Dermis blood vessel endothelial cell (primary cell): Measurements from ENCODE around the gene FAM229B. TPM values are rescaled to one million over a fixed set of nuclear protein-coding genes. Genes with fewer than 3 reads are reported as not detected.
"Not testable (repeated sequence)": the region's sequence is repeated elsewhere in the genome, so short reads cannot be mapped to it uniquely, and the experiment has no call there.

Source experiments
- DNase-seq: peaks from one replicate; pipeline ENCODE4 v3.0.0; 2010
- total RNA-seq: library from RNA; depleted of rRNA; stranded (reverse); fragments of >200 nt; gene quantifications from 2 replicates; pipeline ENCODE4 v1.2.3, GENCODE V29; 2014

Gene FAM229B
- total RNA-seq, 1 donor from 2014 or later = 10.4 TPM

- no peak for DNase-seq
Observed at GRCh38 chr6:112065426-112065986, 21.9 kb upstream of the FAM229B start.

DNA sequence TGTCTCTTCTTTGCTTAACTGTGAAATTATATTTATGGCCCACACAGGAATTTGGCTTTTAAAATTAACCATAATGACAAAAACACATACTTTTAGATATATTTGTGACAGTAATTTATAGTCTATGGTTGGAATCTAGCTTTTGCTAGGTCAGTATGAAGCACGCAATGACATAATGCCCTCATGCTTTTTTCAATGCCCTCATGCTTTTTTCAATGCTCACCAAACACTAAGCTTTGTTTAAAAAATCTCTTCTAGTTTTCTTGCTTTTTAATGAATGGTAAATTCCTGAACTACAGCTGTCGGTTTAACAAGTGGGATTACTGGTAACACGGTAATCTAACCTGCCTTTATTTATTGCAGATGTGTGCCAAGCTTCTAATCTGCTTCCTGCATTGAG, 20.8 kb upstream of the FAM229B start:
- no peak for DNase-seq

- DNase-seq = no peak
Observed at GRCh38 chr6:112081569-112081968, 5.8 kb upstream of the FAM229B start.

- no peak for DNase-seq
Observed at GRCh38 chr6:112085286-112086065, 1.9 kb upstream of the FAM229B start.

DNA sequence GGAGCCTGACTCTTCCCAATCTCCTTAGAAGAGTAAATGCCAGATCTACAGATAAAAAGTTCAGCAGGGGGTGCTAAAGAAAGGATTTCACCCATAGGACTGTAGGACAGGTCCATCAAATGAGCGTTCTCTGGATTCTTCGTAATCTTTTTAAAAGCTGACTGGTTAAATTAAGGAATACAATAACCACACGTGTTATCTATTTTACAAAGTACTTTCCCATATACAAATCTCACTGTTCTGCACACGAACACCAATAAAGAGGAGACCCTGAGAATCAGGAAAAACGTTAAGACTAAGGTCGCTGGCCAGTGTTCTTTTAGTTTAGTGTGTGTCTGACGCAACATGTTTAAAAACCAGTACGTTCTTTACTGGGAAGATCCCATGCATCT, 651 bp upstream of the FAM229B start:
- DNase-seq = peak; percentile 66

DNA sequence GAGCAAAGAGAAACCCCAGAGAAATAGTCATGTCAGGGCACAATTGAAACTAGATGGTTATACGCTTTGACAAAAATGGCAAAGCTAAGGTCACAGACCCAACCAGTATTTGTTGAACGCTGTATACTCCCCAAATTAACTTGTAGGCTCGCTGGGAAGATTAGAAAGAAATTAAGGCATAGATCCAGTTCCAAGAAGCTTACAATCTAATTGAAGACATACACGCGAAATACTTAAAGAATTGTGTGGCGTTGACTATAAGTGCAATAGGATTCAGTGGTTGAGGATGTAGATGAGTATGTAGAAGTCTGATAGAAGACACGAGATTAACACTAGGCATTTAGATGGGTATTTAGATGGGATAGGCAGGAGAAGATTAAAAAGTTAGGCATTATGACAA, 525 bp downstream of the FAM229B start:
- no peak for DNase-seq

DNA sequence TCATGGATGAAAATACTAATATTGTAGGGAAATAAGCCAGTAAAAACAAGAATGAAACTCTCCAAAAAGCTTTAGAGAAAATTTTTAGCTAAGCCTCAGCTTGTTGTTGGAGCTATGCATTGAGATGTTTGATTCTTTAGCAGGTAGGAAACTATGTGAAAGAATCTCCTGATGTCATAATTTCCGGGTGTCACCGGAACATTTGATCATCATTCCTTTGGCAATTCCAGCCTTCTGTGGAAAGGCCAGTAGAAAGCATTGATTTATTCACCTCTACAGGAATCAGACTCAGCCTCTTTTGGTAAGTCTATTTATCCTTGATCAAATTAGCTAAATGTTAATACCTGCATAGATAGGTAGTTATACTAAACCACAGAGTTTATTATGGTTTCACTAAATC, 9.5 kb downstream of the FAM229B start:
- DNase-seq = no peak

- DNase-seq = no peak
Observed at GRCh38 chr6:112100561-112100960, 13.2 kb downstream of the FAM229B start.

DNA sequence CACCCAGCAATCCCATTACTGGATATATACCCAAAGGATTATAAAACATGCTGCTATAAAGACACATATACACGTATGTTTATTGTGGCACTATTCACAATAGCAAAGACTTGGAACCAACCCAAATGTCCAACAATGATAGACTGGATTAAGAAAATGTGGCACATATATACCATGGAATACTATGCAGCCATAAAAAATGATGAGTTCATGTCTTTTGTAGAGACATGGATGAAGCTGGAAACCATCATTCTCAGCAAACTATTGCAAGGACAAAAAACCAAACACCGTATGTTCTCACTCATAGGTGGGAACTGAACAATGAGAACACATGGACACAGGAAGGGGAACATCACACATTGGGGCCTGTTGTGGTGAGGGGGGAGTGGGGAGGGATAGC, 18.6 kb downstream of the FAM229B start:
- DNase-seq = not testable (repeated sequence)

DNA sequence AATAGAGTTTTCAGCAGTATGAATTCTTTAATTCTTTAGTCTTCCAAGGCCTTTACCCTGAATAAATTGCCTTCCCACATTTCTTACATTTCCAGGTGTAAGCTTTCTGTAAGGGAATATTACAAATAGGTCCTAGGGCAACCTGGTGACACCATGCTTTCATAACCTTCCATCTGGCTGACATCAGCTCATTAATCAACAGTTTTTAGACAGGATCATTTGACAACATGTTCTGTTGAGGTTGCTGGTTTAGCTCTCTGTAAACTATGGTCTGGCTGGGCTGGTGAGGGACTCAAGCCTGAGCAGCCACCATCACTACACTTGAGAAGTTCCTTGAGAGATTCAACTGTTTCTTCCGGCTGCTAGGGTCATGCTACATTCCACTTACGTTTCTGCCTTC, 19.2 kb downstream of the FAM229B start:
- no peak for DNase-seq

DNA sequence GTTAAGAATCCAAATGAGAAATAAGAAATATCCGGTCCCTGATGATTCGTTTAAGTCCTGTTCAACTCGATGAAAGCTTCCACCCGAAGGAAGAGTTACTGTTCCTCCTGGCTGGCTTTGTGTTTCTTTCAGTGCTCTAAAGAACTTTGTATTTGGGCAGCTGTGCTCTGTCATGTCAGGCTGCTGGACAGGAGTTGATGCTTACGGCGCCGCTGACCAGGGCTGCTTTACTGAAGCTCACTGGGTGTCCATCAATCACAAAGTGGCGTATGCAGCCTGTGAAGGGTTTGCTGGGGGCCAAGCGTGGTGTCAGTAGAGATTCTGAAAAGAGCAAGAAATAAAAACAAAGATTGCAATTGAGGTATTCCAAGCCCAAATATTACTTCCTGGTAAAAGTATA, 21.9 kb downstream of the FAM229B start:
- DNase-seq = no peak

- DNase-seq = no peak
Observed at GRCh38 chr6:112113431-112113830, 26.0 kb downstream of the FAM229B start.

- DNase-seq = no peak
Observed at GRCh38 chr6:112113918-112114317, 26.5 kb downstream of the FAM229B start.

GRCh38 chr6:112114577-112115223, 27.3 kb downstream of the FAM229B start:
- DNase-seq = no peak

DNA sequence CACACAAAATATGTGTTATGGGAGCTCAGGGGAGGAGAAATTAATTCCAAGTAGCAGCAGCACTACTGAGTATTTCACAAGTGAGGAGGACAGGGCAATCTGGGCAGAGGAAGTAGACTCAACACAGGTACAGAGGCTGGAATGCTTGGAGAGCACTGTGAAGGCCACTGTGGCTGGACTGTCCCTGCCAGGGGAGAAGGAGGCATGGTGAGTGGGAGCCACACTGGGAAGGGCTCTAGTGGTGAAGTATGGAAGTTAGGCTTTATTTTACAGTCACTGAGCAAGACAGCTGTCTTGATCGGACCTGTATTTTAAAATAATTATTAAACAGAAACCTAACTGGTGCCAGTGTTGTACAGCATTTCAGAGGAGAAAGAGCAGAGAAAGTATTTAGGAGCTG, 28.8 kb downstream of the FAM229B start:
- DNase-seq = no peak

DNA sequence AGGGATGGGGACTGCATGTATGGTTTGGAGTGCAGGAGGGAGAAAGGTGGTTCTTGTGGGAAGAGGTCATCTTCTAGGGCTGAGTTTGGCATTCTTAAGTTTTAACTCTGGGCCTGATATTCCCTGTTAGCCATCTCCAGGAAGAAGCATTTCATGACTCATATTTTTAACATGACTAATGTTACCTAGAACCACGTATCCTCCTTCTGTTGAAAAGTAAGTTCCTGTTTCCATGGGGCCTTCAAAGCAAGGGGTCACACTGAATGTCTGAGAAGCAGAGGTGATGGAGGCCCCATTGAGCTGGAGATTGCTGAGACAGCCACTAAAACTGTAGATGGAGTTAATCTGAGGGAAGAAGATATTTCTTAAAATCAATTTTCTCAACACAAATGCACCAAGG, 30.2 kb downstream of the FAM229B start:
- peak; percentile 63 for DNase-seq

DNA sequence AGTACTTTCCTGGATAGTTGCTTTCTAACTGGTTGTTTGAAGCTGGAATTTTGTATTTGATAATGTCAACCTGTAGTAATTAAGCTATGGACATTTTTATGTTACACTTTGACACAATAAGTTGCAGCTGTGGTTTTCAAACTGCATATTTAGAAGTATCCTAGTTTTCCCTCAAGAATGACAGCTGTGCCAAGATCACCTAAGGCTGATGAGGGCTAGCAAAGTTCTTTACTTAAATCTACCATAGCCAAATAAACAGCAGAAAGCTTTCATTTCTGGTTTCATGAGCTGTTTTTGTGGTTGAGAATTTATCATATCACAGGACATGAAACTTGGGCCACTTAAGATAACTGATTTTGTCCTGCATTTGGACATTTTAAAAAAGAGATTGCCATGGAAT, 30.6 kb downstream of the FAM229B start:
- no peak for DNase-seq

GRCh38 chr6:112122756-112123155, 35.4 kb downstream of the FAM229B start:
- DNase-seq = no peak

DNA sequence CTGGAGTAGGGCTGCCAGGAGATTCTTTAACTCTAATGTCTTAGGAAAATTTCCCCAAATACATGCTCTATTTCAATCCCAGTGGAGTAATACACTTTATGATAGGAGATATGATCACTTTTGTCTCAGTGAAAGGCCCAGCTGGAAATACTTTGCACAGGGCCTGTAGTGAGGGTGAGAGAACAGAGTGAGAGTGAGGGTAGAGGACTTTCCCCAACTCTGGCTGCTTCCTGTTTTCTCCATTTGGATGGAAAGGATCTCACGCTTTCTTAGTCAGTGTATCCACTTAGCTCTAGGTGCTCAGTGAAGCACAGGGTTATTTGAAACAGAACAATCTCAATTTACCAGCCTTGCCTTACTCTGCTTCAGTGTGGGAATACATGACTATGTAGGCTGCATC, 36.6 kb downstream of the FAM229B start:
- DNase-seq = no peak

- DNase-seq = no peak
Observed at GRCh38 chr6:112128208-112128607, 40.8 kb downstream of the FAM229B start.

DNA sequence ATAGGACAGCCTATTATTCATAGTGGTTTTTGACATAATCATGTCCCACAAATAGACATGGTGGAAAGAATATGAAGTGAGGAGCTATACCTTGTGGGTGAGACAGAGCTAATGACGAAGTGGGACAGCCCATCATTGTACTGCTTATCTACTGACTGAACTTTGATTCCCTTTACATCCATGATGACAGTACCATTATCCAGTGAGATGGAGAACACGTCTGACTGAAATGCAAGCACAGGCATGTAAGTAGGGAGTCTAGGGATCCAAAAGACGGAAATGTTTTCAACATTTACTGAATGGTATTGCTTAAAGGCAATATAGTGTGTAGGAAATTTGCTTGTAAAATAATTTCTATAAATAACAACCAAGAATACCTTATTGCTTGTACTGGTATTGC, 43.5 kb downstream of the FAM229B start:
- DNase-seq = no peak

- DNase-seq = no peak
Observed at GRCh38 chr6:112139052-112139451, 51.7 kb downstream of the FAM229B start.

DNA sequence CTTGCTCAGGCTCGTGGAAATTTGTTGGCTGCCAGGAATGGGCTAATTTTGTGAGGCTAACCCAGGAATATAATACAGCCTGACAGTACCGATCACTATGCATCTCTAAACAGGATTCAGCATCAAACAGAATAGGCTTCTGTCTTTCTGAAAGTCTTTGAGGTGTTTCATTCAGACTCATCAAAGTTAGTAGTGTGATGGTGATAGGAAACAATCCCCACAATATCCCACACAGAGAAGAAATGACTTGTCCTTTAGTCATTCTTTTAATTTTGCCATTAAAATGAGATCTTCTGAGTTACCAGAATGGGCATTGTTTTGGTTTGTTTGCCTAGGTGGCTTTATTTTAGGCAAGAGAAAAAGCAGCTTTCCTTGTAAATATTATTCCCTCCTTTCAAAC, 54.3 kb downstream of the FAM229B start:
- no peak for DNase-seq
